Breast epithelium (tissue), 4 donors: ENCODE measurements around the gene TICRR. TPM values are rescaled to one million over a fixed set of nuclear protein-coding genes. Genes with fewer than 3 reads are reported as not detected.

ENCODE experiments used
- DNase-seq, 2 donors: peaks; one replicate each; pipeline ENCODE4 v3.0.0-alpha.2; 2019; ENCODE audit warnings: low spot score in 2 of 2
- H3K27ac ChIP-seq, 2 donors: fragments of 200-600 bp; sonication (generic) in 1 of 2; one replicate each; pipeline ENCODE4 v1.5.1; 2016 to 2019; ENCODE audit warnings: mild to moderate bottlenecking in 1 of 2
- H3K27me3 ChIP-seq, 2 donors: fragments of 200-600 bp; sonication (generic) in 1 of 2; one replicate each; pipeline versions ENCODE4 v1.5.1 to v1.6.0; 2017 to 2019; ENCODE audit warnings: control low read depth in 1 of 2, mild to moderate bottlenecking in 1 of 2
- H3K36me3 ChIP-seq: fragments of 200-600 bp; one replicate; pipeline ENCODE4 v1.5.1; 2019
- H3K4me1 ChIP-seq, 2 donors: fragments of 200-600 bp; sonication (generic); one replicate each; pipeline ENCODE4 v1.5.1; 2016 to 2019; ENCODE audit warnings: control low read depth in 1 of 2
- H3K4me3 ChIP-seq, 3 donors: fragments of 200-600 bp; sonication (generic); 1 replicate in 2 of 3; 2 replicates in 1 of 3; pipeline ENCODE4 v1.5.1; 2016 to 2019; ENCODE audit warnings: mild to moderate bottlenecking in 3 of 3, moderate library complexity in 2 of 3
- H3K9me3 ChIP-seq, 2 donors: fragments of 200-600 bp; sonication (generic) in 1 of 2; one replicate each; pipeline ENCODE4 v1.5.1; 2016 to 2019; ENCODE audit warnings: control low read depth in 1 of 2
- CTCF ChIP-seq, 3 donors: fragments of 450-650 bp; IDR thresholded peaks; one replicate each; pipeline ENCODE4 v1.5.1; 2016 to 2017; ENCODE audit warnings: antibody characterized with exemption in 3 of 3, mild to moderate bottlenecking in 3 of 3, moderate library complexity in 3 of 3
- POLR2A ChIP-seq: fragments of 450-650 bp; IDR thresholded peaks from one replicate; pipeline ENCODE4 v1.6.1; 2016; ENCODE audit warnings: antibody characterized with exemption, mild to moderate bottlenecking, moderate library complexity
- POLR2AphosphoS5 ChIP-seq, 3 donors: sonication (generic); formaldehyde crosslinking; IDR thresholded peaks; one replicate each; pipeline ENCODE4 v1.6.1; 2017; ENCODE audit warnings: antibody characterized with exemption in 3 of 3
- intact Hi-C: fragments of 100-400 bp; cut with DNase I; formaldehyde crosslinking; loops from one replicate; pipeline ENCODE4 v1.15.1; 2023; ENCODE audit warnings: low total_unique reads
- total RNA-seq, 3 donors: library from RNA; depleted of rRNA; stranded (reverse); fragments of >200 nt; gene quantifications; one replicate each; pipeline ENCODE4 v1.1.0, GENCODE V29; 2016

The TICRR gene
- total RNA-seq, 3 donors from 2014 or later = 0.15 to 0.16 TPM; not detected in 1

- H3K4me1 ChIP-seq = no peaks in the 10 kb centered on the region
- H3K27ac ChIP-seq = no peak overlapping the region
- TF ChIP-seq CTCF (IDR thresholded peaks at IDR 0.05) (no peak), POLR2A (no peak), POLR2AphosphoS5 (IDR thresholded peaks at IDR 0.05) (no peak)
- intact Hi-C loops = loop anchor here (10.0 kb wide), 1 partner anchor 105 kb away; the partner anchor contains the start of gene MESP1
- H3K4me3 ChIP-seq = no peak overlapping the region
- no peak for DNase-seq
- H3K9me3 ChIP-seq = no peaks in the 10 kb centered on the region
- H3K36me3 ChIP-seq = no peaks in the 10 kb centered on the region
- H3K27me3 ChIP-seq = no peaks in the 10 kb centered on the region
Measured at GRCh38 chr15:89649716-89650115, 74.4 kb downstream of the TICRR start.

GRCh38 chr15:89652131-89652530 lies 76.9 kb downstream of the TICRR start:
- intact Hi-C loops = no loop called here
- no peaks in the 10 kb centered on the region for H3K9me3 ChIP-seq
- H3K4me1 ChIP-seq = no peaks in the 10 kb centered on the region
- no peaks in the 10 kb centered on the region for H3K27me3 ChIP-seq
- TF ChIP-seq POLR2A (no peak), POLR2AphosphoS5 (IDR thresholded peaks at IDR 0.05) (no peak), CTCF (IDR thresholded peaks at IDR 0.05) (no peak)
- H3K27ac ChIP-seq = no peak overlapping the region
- peak in 1 of 2 donors; percentile 20 for DNase-seq
- no peaks in the 10 kb centered on the region for H3K36me3 ChIP-seq
- no peak overlapping the region for H3K4me3 ChIP-seq

- Histone ChIP-seq H3K4me3 (no peak overlapping the region), H3K27me3 (no peaks in the 10 kb centered on the region), H3K27ac (no peak overlapping the region), H3K36me3 (no peaks in the 10 kb centered on the region), H3K9me3 (no peaks in the 10 kb centered on the region), H3K4me1 (no peaks in the 10 kb centered on the region)
- intact Hi-C loops = no loop called here
- DNase-seq = peak in 1 of 2 donors; percentile 33
- TF ChIP-seq POLR2A (no peak), POLR2AphosphoS5 (IDR thresholded peaks at IDR 0.05) (no peak), CTCF (IDR thresholded peaks at IDR 0.05) (no peak)
Measured at GRCh38 chr15:89652666-89653065, 77.4 kb downstream of the TICRR start.

GRCh38 chr15:89653578-89653977 lies 78.3 kb downstream of the TICRR start:
- Histone ChIP-seq H3K9me3 (no peaks in the 10 kb centered on the region), H3K4me3 (no peak overlapping the region), H3K27me3 (no peaks in the 10 kb centered on the region), H3K36me3 (no peaks in the 10 kb centered on the region), H3K27ac (no peak overlapping the region), H3K4me1 (no peaks in the 10 kb centered on the region)
- intact Hi-C loops = no loop called here
- TF ChIP-seq POLR2A = no peak
- TF ChIP-seq POLR2AphosphoS5 (IDR thresholded peaks at IDR 0.05) = no peak
- no peak for TF ChIP-seq CTCF (IDR thresholded peaks at IDR 0.05)
- no peak for DNase-seq

DNA sequence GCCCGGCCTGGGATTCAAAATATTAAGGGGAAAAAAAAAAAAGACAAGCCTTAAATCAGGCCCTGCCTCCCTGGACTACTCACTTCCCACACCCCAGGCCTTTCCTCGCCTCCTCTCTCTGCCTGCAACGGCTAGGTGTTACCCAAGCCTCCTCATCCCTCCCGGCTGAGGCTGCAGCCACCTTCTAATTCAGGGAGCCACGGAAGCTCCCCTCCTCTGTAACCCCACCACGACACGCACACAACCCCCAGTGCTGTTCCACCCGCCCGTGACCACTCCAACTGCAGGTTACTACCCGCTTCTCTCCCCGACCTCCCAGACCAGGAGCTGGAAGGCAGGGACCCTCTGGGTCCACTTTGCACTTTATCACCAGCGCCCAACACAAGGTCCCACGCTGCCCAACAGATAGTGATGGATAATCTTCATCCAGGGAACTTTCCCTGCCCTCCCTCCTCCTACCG lies 79.1 kb downstream of the TICRR start:
- H3K4me3 ChIP-seq = peak overlapping the region; percentile 73 to 86 (median 77)
- DNase-seq = peak in 1 of 2 donors; percentile 45
- no peak overlapping the region for H3K27ac ChIP-seq
- intact Hi-C loops = no loop called here
- TF ChIP-seq POLR2AphosphoS5 (IDR thresholded peaks at IDR 0.05) = no peak
- no peak for TF ChIP-seq POLR2A
- no peak for TF ChIP-seq CTCF (IDR thresholded peaks at IDR 0.05)
- no peaks in the 10 kb centered on the region for H3K9me3 ChIP-seq
- no peaks in the 10 kb centered on the region for H3K4me1 ChIP-seq
- H3K27me3 ChIP-seq = no peaks in the 10 kb centered on the region
- no peaks in the 10 kb centered on the region for H3K36me3 ChIP-seq
